ENCODE results near the gene ACAP3. TPM values are rescaled to one million over a fixed set of nuclear protein-coding genes. Genes with fewer than 3 reads are reported as not detected.

The ACAP3 gene
- total RNA-seq, 1 donor from 2014 or later, result 93.9 TPM

DNA sequence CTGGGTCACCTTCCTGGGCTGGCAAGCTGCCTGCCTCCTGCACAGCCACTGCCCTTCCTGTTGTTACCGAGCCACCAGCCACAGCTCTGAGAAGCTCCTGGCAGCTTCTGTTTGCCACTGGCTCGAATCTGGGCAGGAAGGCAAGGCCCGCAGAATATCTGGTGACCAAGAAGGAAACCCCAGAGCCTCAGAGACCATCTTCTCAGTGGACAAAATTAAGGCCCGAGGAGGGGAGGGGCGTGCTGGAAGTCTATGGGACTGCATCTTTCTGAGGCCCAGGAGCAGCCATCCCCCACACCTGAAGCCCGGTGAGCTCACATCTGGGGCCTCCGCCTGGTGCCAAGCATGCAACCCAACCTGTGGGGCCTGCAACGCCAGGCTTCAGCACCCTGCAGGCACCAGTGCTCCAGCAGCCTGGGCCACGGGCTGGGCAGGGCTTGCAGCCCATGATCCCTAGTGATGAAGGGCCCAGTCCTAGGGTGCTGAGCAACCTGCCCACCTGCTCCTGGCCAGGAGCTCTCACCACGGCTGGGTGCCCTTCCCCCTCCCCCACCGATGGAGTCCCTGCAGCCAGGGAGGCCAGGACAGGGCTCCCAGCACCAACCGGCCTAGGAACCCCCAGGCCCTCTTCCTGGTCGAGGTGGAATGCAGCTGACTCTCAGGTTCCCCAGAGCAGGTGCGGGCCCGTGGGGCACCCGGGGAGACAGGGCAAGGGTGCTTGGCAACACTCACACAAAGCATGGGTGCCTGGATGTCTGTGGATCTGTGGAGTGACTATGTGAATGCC lies 17.8 kb upstream of the ACAP3 start:
- peak overlapping the region; percentile 82 for H3K4me3 Mint-ChIP-seq
- H3K9me3 Mint-ChIP-seq, result no peaks in the 10 kb centered on the region
- no peaks in the 10 kb centered on the region for H3K27me3 Mint-ChIP-seq
- no peaks in the 10 kb centered on the region for H3K36me3 Mint-ChIP-seq
- peak overlapping the region; percentile 64 for H3K27ac Mint-ChIP-seq
- no peak for DNase-seq (ENCODE audit: extremely low spot score, unreplicated experiment)
- TF ChIP-seq, protein P1, sequence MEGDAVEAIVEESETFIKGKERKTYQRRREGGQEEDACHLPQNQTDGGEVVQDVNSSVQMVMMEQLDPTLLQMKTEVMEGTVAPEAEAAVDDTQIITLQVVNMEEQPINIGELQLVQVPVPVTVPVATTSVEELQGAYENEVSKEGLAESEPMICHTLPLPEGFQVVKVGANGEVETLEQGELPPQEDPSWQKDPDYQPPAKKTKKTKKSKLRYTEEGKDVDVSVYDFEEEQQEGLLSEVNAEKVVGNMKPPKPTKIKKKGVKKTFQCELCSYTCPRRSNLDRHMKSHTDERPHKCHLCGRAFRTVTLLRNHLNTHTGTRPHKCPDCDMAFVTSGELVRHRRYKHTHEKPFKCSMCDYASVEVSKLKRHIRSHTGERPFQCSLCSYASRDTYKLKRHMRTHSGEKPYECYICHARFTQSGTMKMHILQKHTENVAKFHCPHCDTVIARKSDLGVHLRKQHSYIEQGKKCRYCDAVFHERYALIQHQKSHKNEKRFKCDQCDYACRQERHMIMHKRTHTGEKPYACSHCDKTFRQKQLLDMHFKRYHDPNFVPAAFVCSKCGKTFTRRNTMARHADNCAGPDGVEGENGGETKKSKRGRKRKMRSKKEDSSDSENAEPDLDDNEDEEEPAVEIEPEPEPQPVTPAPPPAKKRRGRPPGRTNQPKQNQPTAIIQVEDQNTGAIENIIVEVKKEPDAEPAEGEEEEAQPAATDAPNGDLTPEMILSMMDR (conservative IDR thresholded peaks at IDR 0.05), result no peak
- peaks cover 11% of the 10 kb centered on the region for H3K4me1 Mint-ChIP-seq (ENCODE audit: unreplicated experiment)

DNA sequence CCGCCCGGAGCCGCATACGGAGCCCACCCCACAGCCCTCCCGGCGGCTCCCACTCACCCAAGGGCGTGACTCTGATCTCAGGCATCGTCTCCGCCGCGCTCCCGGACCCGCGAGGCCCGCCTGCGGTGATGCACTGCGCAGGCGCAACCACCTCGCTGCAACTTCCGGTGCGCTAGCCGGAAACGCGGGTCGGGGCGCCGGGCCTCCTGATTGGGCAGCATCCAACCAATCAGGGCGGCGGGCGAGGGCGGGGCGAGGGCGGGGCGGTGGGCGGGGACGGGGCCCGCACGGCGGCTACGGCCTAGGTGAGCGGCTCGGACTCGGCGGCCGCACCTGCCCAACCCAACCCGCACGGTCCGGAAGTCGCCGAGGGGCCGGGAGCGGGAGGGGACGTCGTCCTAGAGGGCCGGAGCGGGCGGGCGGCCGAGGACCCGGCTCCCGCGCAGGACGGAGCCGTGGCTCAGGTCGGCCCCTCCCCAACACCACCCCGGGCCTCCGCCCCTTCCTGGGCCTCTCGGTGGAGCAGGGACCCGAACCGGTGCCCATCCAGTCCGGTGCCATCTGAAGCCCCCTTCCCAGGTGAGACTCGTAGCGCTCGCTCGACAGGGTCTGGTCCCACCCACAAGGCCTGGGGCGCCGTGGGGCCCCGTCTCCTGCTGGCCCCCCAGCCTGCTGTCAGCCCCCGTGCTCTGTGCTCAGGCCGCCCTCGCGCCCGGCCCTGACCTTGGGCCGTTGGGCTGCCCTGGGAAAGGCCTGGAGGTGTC lies 17.0 kb upstream of the ACAP3 start, which contains the start of the genes CPTP and INTS11:
TSS of gene CPTP (plus strand) at position 279 of the 764 bp plus-strand sequence. CDS start 2,109 bp downstream, outside the sequence.
TSS of gene INTS11 (minus strand) at position 137 of the 764 bp plus-strand sequence. CDS start at position 85, 52 bp downstream.
- H3K36me3 Mint-ChIP-seq, result no peaks in the 10 kb centered on the region

GRCh38 chr1:1324084-1324523 lies 16.4 kb upstream of the ACAP3 start:
- no peak for DNase-seq (ENCODE audit: extremely low spot score, unreplicated experiment)
- TF ChIP-seq, protein P1 (conservative IDR thresholded peaks at IDR 0.05), result no peak
- H3K9me3 Mint-ChIP-seq, result no peaks in the 10 kb centered on the region
- peak overlapping the region; percentile 88 for H3K4me3 Mint-ChIP-seq
- H3K36me3 Mint-ChIP-seq, result no peaks in the 10 kb centered on the region
- H3K4me1 Mint-ChIP-seq (ENCODE audit: unreplicated experiment), result peaks cover 11% of the 10 kb centered on the region
- H3K27ac Mint-ChIP-seq, result peak overlapping the region; percentile 77
- no peaks in the 10 kb centered on the region for H3K27me3 Mint-ChIP-seq

More for the DNA sequence above, 17.0 kb upstream of the ACAP3 start, which contains the start of the genes CPTP and INTS11:
- peaks cover 11% of the 10 kb centered on the region for H3K4me1 Mint-ChIP-seq (ENCODE audit: unreplicated experiment)
- no peaks in the 10 kb centered on the region for H3K9me3 Mint-ChIP-seq
- H3K27me3 Mint-ChIP-seq, result no peaks in the 10 kb centered on the region
- peak within 1 kb of the TSS; percentile 92 for H3K4me3 Mint-ChIP-seq
- TF ChIP-seq, protein P1 (conservative IDR thresholded peaks at IDR 0.05), result no peak
- H3K27ac Mint-ChIP-seq, result peak within 1 kb of the TSS; percentile 85
- peak; percentile 98 for DNase-seq (ENCODE audit: extremely low spot score, unreplicated experiment)

- H3K36me3 Mint-ChIP-seq, result no peaks in the 10 kb centered on the region
These were observed 15.2 kb upstream of the ACAP3 start for GRCh38 chr1:1322952-1323351.

GRCh38 chr1:1322418-1322817 lies 14.7 kb upstream of the ACAP3 start:
- Mint-ChIP-seq H3K4me3 (peak overlapping the region; percentile 78), H3K4me1 (ENCODE audit: unreplicated experiment) (peaks cover 11% of the 10 kb centered on the region), H3K9me3 (no peaks in the 10 kb centered on the region), H3K27ac (peak overlapping the region; percentile 67), H3K36me3 (no peaks in the 10 kb centered on the region), H3K27me3 (no peaks in the 10 kb centered on the region)
- no peak for DNase-seq (ENCODE audit: extremely low spot score, unreplicated experiment)
- TF ChIP-seq, protein P1 (conservative IDR thresholded peaks at IDR 0.05), result no peak

More at GRCh38 chr1:1322952-1323351, 15.2 kb upstream of the ACAP3 start:
- H3K4me1 Mint-ChIP-seq (ENCODE audit: unreplicated experiment), result peaks cover 11% of the 10 kb centered on the region
- H3K27ac Mint-ChIP-seq, result peak overlapping the region; percentile 85
- DNase-seq (ENCODE audit: extremely low spot score, unreplicated experiment), result no peak
- no peaks in the 10 kb centered on the region for H3K9me3 Mint-ChIP-seq
- H3K27me3 Mint-ChIP-seq, result no peaks in the 10 kb centered on the region
- H3K4me3 Mint-ChIP-seq, result peak overlapping the region; percentile 92
- TF ChIP-seq, protein P1 (conservative IDR thresholded peaks at IDR 0.05), result no peak
